ENCODE measurements around the gene WASF1.

- TF ChIP-seq CTCF (IDR thresholded peaks at IDR 0.05; ENCODE audit: low read depth, low read length, poor library complexity, severe bottlenecking) (no peak), EZH2phosphoT487 (IDR thresholded peaks at IDR 0.05; ENCODE audit: borderline replicate concordance, low read length) (no peak)
These were observed 129.0 kb downstream of the WASF1 start for GRCh38 chr6:110050440-110050813.
